Naive thymus-derived CD4-positive, alpha-beta T cell (primary cell): ENCODE results near the gene GNAI3. TPM values are rescaled to one million over a fixed set of nuclear protein-coding genes. Genes with fewer than 3 reads are reported as not detected.

ENCODE experiments used
- polyA plus RNA-seq, 2 donors: library from polyadenylated mRNA; unstranded; fragments of 300-500 nt; fragmentation: Illumina TruSeq; gene quantifications; one replicate each; pipeline ENCODE4 v1.2.3, GENCODE V29; 2021
- total RNA-seq, 6 experiments: library from RNA in 5 of 6; stranded (reverse) in 5 of 6; gene quantifications; 1 replicate in 5 of 6; 2 replicates in 1 of 6; pipeline ENCODE4 v1.2.3 and lab custom pipeline; 2021 to 2026

The GNAI3 gene
- total and polyA plus RNA-seq, 7 experiments from 2014 or later = 4.9 to 9.3 (median 7.2) TPM

Other genes with a start within 250 kb of the GNAI3 start
- gene MYBPHL, start 241.6 kb upstream of the GNAI3 start, total RNA-seq = not detected
- not detected for gene MYBPHL, start 241.6 kb upstream of the GNAI3 start, polyA plus RNA-seq
- gene SORT1, start 150.7 kb upstream of the GNAI3 start, total RNA-seq = 10 to 100 TPM in 1 of 5 experiments, 1 to 10 TPM in 4; 1.0 to 25.6 (median 1.8) TPM
- gene SORT1, start 150.7 kb upstream of the GNAI3 start, polyA plus RNA-seq = not detected
- gene PSMA5, start 122.2 kb upstream of the GNAI3 start, total RNA-seq = 100 to 1,000 TPM in 1 of 5 experiments, 10 to 100 TPM in 4; 38.3 to 203 (median 70.7) TPM
- 10 to 100 TPM; 80.0 to 81.9 TPM for gene PSMA5, start 122.2 kb upstream of the GNAI3 start, polyA plus RNA-seq
- not detected for gene SYPL2, start 82.1 kb upstream of the GNAI3 start, total RNA-seq
- gene SYPL2, start 82.1 kb upstream of the GNAI3 start, polyA plus RNA-seq = under 1 TPM in 1 of 2 donors, not detected in 1; 0.43 TPM
- 10 to 100 TPM; 10.5 to 12.8 (median 11.7) TPM for gene ATXN7L2, start 64.7 kb upstream of the GNAI3 start, total RNA-seq
- 10 to 100 TPM in 1 of 2 donors, 1 to 10 TPM in 1; 4.9 to 15.2 TPM for gene ATXN7L2, start 64.7 kb upstream of the GNAI3 start, polyA plus RNA-seq
- 10 to 100 TPM; 19.6 to 41.5 (median 24.1) TPM for gene CYB561D1, start 54.5 kb upstream of the GNAI3 start, total RNA-seq
- gene CYB561D1, start 54.5 kb upstream of the GNAI3 start, polyA plus RNA-seq = 10 to 100 TPM; 13.5 to 25.3 TPM
- gene AMIGO1, start 38.9 kb upstream of the GNAI3 start, total RNA-seq = 10 to 100 TPM in 3 of 5 experiments, 1 to 10 TPM in 2; 2.9 to 42.2 (median 17.7) TPM
- gene AMIGO1, start 38.9 kb upstream of the GNAI3 start, polyA plus RNA-seq = 10 to 100 TPM; 17.4 to 36.2 TPM
- under 1 TPM; 0.05 to 0.58 (median 0.42) TPM for gene GPR61, start 8.7 kb upstream of the GNAI3 start, total RNA-seq
- gene GPR61, start 8.7 kb upstream of the GNAI3 start, polyA plus RNA-seq = under 1 TPM in 1 of 2 donors, not detected in 1; 0.45 TPM
- under 1 TPM in 1 of 5 experiments, not detected in 4; 0.39 TPM for gene GNAT2, start 71.0 kb downstream of the GNAI3 start, total RNA-seq
- gene GNAT2, start 71.0 kb downstream of the GNAI3 start, polyA plus RNA-seq = not detected
- 100 to 1,000 TPM in 3 of 5 experiments, 10 to 100 TPM in 2; 82.8 to 403 (median 119) TPM for gene AMPD2, start 71.2 kb downstream of the GNAI3 start, total RNA-seq
- 10 to 100 TPM; 26.2 to 51.7 TPM for gene AMPD2, start 71.2 kb downstream of the GNAI3 start, polyA plus RNA-seq
- 10 to 100 TPM; 14.2 to 28.4 (median 16.1) TPM for gene GSTM4, start 107.5 kb downstream of the GNAI3 start, total RNA-seq
- gene GSTM4, start 107.5 kb downstream of the GNAI3 start, polyA plus RNA-seq = 10 to 100 TPM in 1 of 2 donors, 1 to 10 TPM in 1; 3.1 to 15.0 TPM
- 100 to 1,000 TPM in 3 of 5 experiments, 10 to 100 TPM in 2; 52.2 to 201 (median 109) TPM for gene GSTM2, start 119.4 kb downstream of the GNAI3 start, total RNA-seq
- gene GSTM2, start 119.4 kb downstream of the GNAI3 start, polyA plus RNA-seq = 10 to 100 TPM; 64.6 to 72.2 TPM
- gene GSTM1, start 139.2 kb downstream of the GNAI3 start, total RNA-seq = 10 to 100 TPM in 2 of 5 experiments, not detected in 3; 45.9 to 83.6 TPM
- gene GSTM1, start 139.2 kb downstream of the GNAI3 start, polyA plus RNA-seq = 10 to 100 TPM in 1 of 2 donors, not detected in 1; 62.4 TPM
- under 1 TPM in 2 of 5 experiments, not detected in 3; 0.42 to 0.81 TPM for gene GSTM5, start 163.6 kb downstream of the GNAI3 start, total RNA-seq
- gene GSTM5, start 163.6 kb downstream of the GNAI3 start, polyA plus RNA-seq = not detected
- gene GSTM3, start 192.4 kb downstream of the GNAI3 start, total RNA-seq = 10 to 100 TPM in 2 of 5 experiments, 1 to 10 TPM in 3; 1.9 to 13.9 (median 7.7) TPM
- 100 to 1,000 TPM in 1 of 2 donors, 10 to 100 TPM in 1; 75.6 to 130 TPM for gene GSTM3, start 192.4 kb downstream of the GNAI3 start, polyA plus RNA-seq
- gene EPS8L3, start 215.3 kb downstream of the GNAI3 start, total RNA-seq = not detected
- gene EPS8L3, start 215.3 kb downstream of the GNAI3 start, polyA plus RNA-seq = not detected